Neural cell (in vitro differentiated cells): Measurements from ENCODE around the gene MTG1. TPM values are rescaled to one million over a fixed set of nuclear protein-coding genes. Genes with fewer than 3 reads are reported as not detected.

Experiments
- H2AFZ ChIP-seq: fragments of 200-600, 300-800 bp; sonication (generic), shearing (Covaris generic); 2 replicates; pipeline ENCODE4 v1.6.0; 2014; ENCODE audit warnings: low read depth, mild to moderate bottlenecking, antibody characterized with exemption, low read length, moderate library complexity
- H3F3A ChIP-seq: fragments of 200-600 bp; shearing (Covaris generic); 2 replicates; pipeline ENCODE4 v1.6.1; 2016; ENCODE audit warnings: mild to moderate bottlenecking, moderate library complexity, mixed read lengths, antibody characterized with exemption, low read length; ENCODE audit not compliant: insufficient read depth, poor library complexity, severe bottlenecking
- H3K27ac ChIP-seq: fragments of 200-600, 300-800 bp; sonication (generic), shearing (Covaris generic); 2 replicates; pipeline ENCODE4 v1.5.1; 2014; ENCODE audit warnings: mild to moderate bottlenecking, low read length, moderate library complexity
- H3K27me3 ChIP-seq: fragments of 300-800, 200-600 bp; sonication (generic), shearing (Covaris generic); 2 replicates; pipeline ENCODE4 v1.6.0; 2014; ENCODE audit warnings: mild to moderate bottlenecking, low read depth, low read length, moderate library complexity; ENCODE audit not compliant: insufficient read depth
- H3K36me3 ChIP-seq: fragments of 300-800, 200-600 bp; sonication (generic), shearing (Covaris generic); 2 replicates; pipeline ENCODE4 v1.5.1; 2014; ENCODE audit warnings: mild to moderate bottlenecking, antibody characterized with exemption, low read length, moderate library complexity; ENCODE audit not compliant: insufficient read depth
- H3K4me2 ChIP-seq: fragments of 300-800, 200-600 bp; sonication (generic), shearing (Covaris generic); 2 replicates; pipeline ENCODE4 v1.6.0; 2014; ENCODE audit warnings: mild to moderate bottlenecking, low read length
- H3K4me3 ChIP-seq: fragments of 300-800, 200-600 bp; sonication (generic), shearing (Covaris generic); 2 replicates; pipeline ENCODE4 v1.5.1; 2014; ENCODE audit warnings: mild to moderate bottlenecking, low read length, moderate library complexity
- H3K79me2 ChIP-seq: fragments of 200-600 bp; shearing (Covaris generic); replicated peaks from 2 replicates; pipeline ENCODE4 v1.6.0; 2014; ENCODE audit warnings: mild to moderate bottlenecking, low read length, moderate library complexity; ENCODE audit not compliant: insufficient read depth
- H3K9ac ChIP-seq: fragments of 300-800, 200-600 bp; sonication (generic), shearing (Covaris generic); 2 replicates; pipeline ENCODE4 v1.6.1; 2016; ENCODE audit warnings: mild to moderate bottlenecking, low read length, mixed read lengths
- H3K9me2 ChIP-seq: fragments of 200-600 bp; shearing (Covaris generic); 2 replicates; pipeline ENCODE4 v1.6.1; 2016; ENCODE audit warnings: mild to moderate bottlenecking, low read length, mixed read lengths; ENCODE audit not compliant: insufficient read depth
- H3K9me3 ChIP-seq: fragments of 200-600, 300-800 bp; sonication (generic), shearing (Covaris generic); 2 replicates; pipeline ENCODE4 v1.6.1; 2016; ENCODE audit warnings: mild to moderate bottlenecking, mixed run types, low read length, moderate library complexity, mixed read lengths
- H4K20me1 ChIP-seq: fragments of 200-600 bp; shearing (Covaris generic); 2 replicates; pipeline ENCODE4 v1.6.1; 2016; ENCODE audit warnings: mild to moderate bottlenecking, mixed run types; ENCODE audit not compliant: insufficient read depth
- EP300 ChIP-seq: fragments of 450-650 bp; conservative IDR thresholded peaks from 2 replicates; pipeline ENCODE4 v1.6.1; 2014; ENCODE audit warnings: antibody characterized with exemption, mild to moderate bottlenecking, moderate library complexity; ENCODE audit not compliant: poor library complexity, severe bottlenecking
- EZH2 ChIP-seq: fragments of 200-600, 300-800 bp; shearing (Covaris generic), sonication (generic); IDR thresholded peaks from 2 replicates; pipeline ENCODE4 v1.6.1; 2014; ENCODE audit warnings: antibody characterized with exemption, low read length, borderline replicate concordance, mild to moderate bottlenecking; ENCODE audit not compliant: insufficient read depth, poor library complexity, severe bottlenecking
- MXI1 ChIP-seq: fragments of 450-650 bp; conservative IDR thresholded peaks from 2 replicates; pipeline ENCODE4 v1.6.1; 2014; ENCODE audit warnings: antibody characterized with exemption, mild to moderate bottlenecking; ENCODE audit not compliant: poor library complexity, severe bottlenecking
- POLR2AphosphoS5 ChIP-seq: IDR thresholded peaks from 2 replicates; pipeline ENCODE4 v1.6.1; 2012
- RAD21 ChIP-seq: fragments of 450-650 bp; conservative IDR thresholded peaks from 2 replicates; pipeline ENCODE4 v1.6.1; 2014; ENCODE audit warnings: antibody characterized with exemption, mild to moderate bottlenecking, moderate library complexity
- SMC3 ChIP-seq: fragments of 450-650 bp; conservative IDR thresholded peaks from 2 replicates; pipeline ENCODE4 v1.6.1; 2014; ENCODE audit warnings: antibody characterized with exemption, mild to moderate bottlenecking, moderate library complexity; ENCODE audit not compliant: poor library complexity
- TAF1 ChIP-seq: IDR thresholded peaks from 2 replicates; pipeline ENCODE4 v1.6.1; 2012; ENCODE audit warnings: low read depth
- polyA plus RNA-seq: library from polyadenylated mRNA; depleted of rRNA; stranded (reverse); fragments of >200 nt; gene quantifications from 2 replicates; pipeline ENCODE4 v1.2.3, GENCODE V29; 2014
- TF ChIP-seq, protein P1 (sequence below): IDR thresholded peaks from 2 replicates; pipeline ENCODE4 v1.6.1; 2012; ENCODE audit warnings: borderline replicate concordance
- TF ChIP-seq, protein P2 (sequence below): fragments of 450-650 bp; IDR thresholded peaks from 2 replicates; pipeline ENCODE4 v1.5.1; 2014; ENCODE audit warnings: antibody characterized with exemption, mild to moderate bottlenecking, moderate library complexity; ENCODE audit not compliant: poor library complexity, severe bottlenecking

Gene MTG1
- polyA plus RNA-seq, 1 donor from 2014 or later, result 52.3 TPM

DNA sequence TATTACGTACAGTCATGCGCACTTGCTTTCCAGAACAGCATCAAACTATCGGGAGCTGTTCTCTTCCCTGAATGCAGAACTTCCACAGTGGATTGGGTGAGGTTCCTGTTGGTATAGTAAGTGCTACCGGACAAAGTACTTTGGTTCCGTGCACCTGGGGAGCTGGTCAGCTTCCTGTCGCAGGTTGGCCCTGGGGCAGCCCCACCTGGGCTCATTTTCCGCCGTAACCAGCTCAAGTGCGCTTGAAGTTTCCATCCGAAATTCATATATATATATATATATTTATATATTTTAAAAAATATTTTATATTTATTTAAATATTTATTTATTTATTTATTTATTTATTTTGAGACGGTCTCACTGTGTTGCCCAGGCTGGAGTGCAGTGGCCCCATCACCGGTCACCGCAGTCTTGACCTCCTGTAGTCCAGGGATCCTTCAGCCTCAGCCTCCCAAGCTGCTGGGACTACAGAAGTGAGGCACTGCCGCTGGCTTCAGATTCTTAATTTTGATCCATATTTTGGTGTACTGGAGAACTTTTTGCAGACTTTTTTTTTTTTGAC, 66.3 kb downstream of the MTG1 start:
- Histone ChIP-seq H3K27ac (no peak overlapping the region), H3K27me3 (no peaks in the 10 kb centered on the region), H3K36me3 (no peaks in the 10 kb centered on the region), H3K4me2 (no peak overlapping the region), H3K9ac (no peak overlapping the region), H3K79me2 (no peaks in the 10 kb centered on the region), H3K4me3 (no peak overlapping the region), H3K9me3 (no peaks in the 10 kb centered on the region), H3F3A (no peaks in the 10 kb centered on the region), H2AFZ (no peak overlapping the region), H4K20me1 (no peaks in the 10 kb centered on the region), H3K9me2 (no peaks in the 10 kb centered on the region)
- TF ChIP-seq, protein P1, sequence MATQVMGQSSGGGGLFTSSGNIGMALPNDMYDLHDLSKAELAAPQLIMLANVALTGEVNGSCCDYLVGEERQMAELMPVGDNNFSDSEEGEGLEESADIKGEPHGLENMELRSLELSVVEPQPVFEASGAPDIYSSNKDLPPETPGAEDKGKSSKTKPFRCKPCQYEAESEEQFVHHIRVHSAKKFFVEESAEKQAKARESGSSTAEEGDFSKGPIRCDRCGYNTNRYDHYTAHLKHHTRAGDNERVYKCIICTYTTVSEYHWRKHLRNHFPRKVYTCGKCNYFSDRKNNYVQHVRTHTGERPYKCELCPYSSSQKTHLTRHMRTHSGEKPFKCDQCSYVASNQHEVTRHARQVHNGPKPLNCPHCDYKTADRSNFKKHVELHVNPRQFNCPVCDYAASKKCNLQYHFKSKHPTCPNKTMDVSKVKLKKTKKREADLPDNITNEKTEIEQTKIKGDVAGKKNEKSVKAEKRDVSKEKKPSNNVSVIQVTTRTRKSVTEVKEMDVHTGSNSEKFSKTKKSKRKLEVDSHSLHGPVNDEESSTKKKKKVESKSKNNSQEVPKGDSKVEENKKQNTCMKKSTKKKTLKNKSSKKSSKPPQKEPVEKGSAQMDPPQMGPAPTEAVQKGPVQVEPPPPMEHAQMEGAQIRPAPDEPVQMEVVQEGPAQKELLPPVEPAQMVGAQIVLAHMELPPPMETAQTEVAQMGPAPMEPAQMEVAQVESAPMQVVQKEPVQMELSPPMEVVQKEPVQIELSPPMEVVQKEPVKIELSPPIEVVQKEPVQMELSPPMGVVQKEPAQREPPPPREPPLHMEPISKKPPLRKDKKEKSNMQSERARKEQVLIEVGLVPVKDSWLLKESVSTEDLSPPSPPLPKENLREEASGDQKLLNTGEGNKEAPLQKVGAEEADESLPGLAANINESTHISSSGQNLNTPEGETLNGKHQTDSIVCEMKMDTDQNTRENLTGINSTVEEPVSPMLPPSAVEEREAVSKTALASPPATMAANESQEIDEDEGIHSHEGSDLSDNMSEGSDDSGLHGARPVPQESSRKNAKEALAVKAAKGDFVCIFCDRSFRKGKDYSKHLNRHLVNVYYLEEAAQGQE, result no peak
- TF ChIP-seq TAF1 (no peak), MXI1 (no peak), EP300 (no peak), SMC3 (no peak), EZH2 (no peak), POLR2AphosphoS5 (no peak), RAD21 (no peak)
- TF ChIP-seq, protein P2, sequence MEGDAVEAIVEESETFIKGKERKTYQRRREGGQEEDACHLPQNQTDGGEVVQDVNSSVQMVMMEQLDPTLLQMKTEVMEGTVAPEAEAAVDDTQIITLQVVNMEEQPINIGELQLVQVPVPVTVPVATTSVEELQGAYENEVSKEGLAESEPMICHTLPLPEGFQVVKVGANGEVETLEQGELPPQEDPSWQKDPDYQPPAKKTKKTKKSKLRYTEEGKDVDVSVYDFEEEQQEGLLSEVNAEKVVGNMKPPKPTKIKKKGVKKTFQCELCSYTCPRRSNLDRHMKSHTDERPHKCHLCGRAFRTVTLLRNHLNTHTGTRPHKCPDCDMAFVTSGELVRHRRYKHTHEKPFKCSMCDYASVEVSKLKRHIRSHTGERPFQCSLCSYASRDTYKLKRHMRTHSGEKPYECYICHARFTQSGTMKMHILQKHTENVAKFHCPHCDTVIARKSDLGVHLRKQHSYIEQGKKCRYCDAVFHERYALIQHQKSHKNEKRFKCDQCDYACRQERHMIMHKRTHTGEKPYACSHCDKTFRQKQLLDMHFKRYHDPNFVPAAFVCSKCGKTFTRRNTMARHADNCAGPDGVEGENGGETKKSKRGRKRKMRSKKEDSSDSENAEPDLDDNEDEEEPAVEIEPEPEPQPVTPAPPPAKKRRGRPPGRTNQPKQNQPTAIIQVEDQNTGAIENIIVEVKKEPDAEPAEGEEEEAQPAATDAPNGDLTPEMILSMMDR, result no peak

DNA sequence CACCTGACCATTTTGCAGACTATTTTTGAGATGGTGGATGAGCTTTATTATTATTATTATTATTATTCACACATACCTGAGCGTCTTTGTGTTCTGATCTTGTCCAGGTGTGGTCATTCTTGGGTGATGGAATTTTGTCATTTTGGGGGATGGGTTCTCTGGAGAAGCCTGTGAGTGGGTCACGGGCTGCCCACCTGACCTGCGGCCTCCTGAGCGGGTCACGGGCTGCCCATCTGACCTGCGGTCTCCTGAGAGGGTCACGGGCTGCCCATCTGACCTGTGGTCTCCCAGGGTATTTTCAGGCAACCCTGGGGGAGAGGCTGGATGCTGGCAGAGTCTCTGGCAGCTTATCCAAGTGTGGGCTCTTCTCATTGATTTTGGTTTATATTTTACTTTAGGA, 67.1 kb downstream of the MTG1 start:
- Histone ChIP-seq H3K36me3 (no peaks in the 10 kb centered on the region), H3K4me3 (no peak overlapping the region), H3K27me3 (no peaks in the 10 kb centered on the region), H4K20me1 (no peaks in the 10 kb centered on the region), H3K4me2 (no peak overlapping the region), H3K9me3 (no peaks in the 10 kb centered on the region), H3K9ac (no peak overlapping the region), H2AFZ (no peak overlapping the region), H3K27ac (no peak overlapping the region), H3F3A (no peaks in the 10 kb centered on the region), H3K79me2 (no peaks in the 10 kb centered on the region), H3K9me2 (no peaks in the 10 kb centered on the region)
- TF ChIP-seq SMC3 (no peak), RAD21 (no peak), TAF1 (no peak)

DNA sequence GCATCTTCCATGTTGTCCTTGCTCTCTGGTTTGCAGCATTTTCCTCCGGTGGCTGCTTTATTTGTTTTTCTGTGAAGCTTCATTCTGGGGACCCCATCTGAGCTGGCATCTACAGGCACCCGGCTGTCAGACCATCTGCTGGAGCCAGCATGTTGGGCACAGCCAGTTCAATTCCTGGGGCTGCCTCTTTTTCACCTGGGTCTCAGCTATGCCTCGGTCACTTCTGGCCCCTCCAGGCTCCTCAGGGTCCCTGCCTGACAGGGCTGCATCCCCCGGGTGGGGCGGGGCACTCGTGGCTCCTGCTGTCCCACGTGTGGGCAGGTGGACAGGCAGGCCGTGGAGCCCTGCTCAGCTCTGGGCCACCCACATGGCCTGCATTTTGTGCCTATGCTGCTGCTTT, 67.9 kb downstream of the MTG1 start:
- H4K20me1 ChIP-seq, result no peaks in the 10 kb centered on the region
- H3K9me2 ChIP-seq, result no peaks in the 10 kb centered on the region
- H3K4me2 ChIP-seq, result no peak overlapping the region
- no peak overlapping the region for H3K9ac ChIP-seq
- no peaks in the 10 kb centered on the region for H3F3A ChIP-seq
- no peak overlapping the region for H2AFZ ChIP-seq
- TF ChIP-seq SMC3 (no peak), MXI1 (no peak)
- H3K36me3 ChIP-seq, result no peaks in the 10 kb centered on the region
- no peaks in the 10 kb centered on the region for H3K79me2 ChIP-seq
- H3K27ac ChIP-seq, result no peak overlapping the region
- peaks cover 6% of the 10 kb centered on the region for H3K9me3 ChIP-seq
- no peaks in the 10 kb centered on the region for H3K27me3 ChIP-seq
- no peak overlapping the region for H3K4me3 ChIP-seq
